H1 (cell line): ENCODE data around the gene MAPK9.

ENCODE experiments used
- ATF3 ChIP-seq: IDR thresholded peaks from 2 replicates; pipeline ENCODE4 v1.6.1; 2011; ENCODE audit warnings: low read depth, mild to moderate bottlenecking, low read length; ENCODE audit not compliant: insufficient read depth
- BRCA1 ChIP-seq: IDR thresholded peaks from 2 replicates; pipeline ENCODE4 v1.6.1; 2012; ENCODE audit warnings: low read depth, low read length, improper control_type of control experiment
- CBX5 ChIP-seq: fragments of 300-800, 300-1000 bp; sonication (generic); IDR thresholded peaks from 2 replicates; pipeline ENCODE4 v1.7.1; 2016; ENCODE audit warnings: antibody characterized with exemption, low read length, low read depth
- CTCF ChIP-seq, 3 experiments: IDR thresholded peaks; 1 replicate in 2 of 3; 2 replicates in 1 of 3; pipeline versions ENCODE4 v1.5.1 to v1.6.1; 2011; ENCODE audit warnings: low read length in 3 of 3, mild to moderate bottlenecking in 3 of 3, inconsistent platforms in 2 of 3, low read depth in 1 of 3, moderate library complexity in 1 of 3; ENCODE audit not compliant: insufficient read depth in 1 of 3; ENCODE audit errors: control extremely low read depth in 1 of 3
- YY1 ChIP-seq: IDR thresholded peaks from 2 replicates; pipeline ENCODE4 v1.6.1; 2011; ENCODE audit warnings: low read depth, mild to moderate bottlenecking, low read length

GRCh38 chr5:180333661-180334060, 41.8 kb upstream of the MAPK9 start:
- TF ChIP-seq ATF3 = no peak
- TF ChIP-seq CTCF (IDR thresholded peaks at IDR 0.05; ENCODE audit: control extremely low read depth in 1 of 3, insufficient read depth in 1 of 3, low read depth in 1 of 3, low read length in 3 of 3) = no peak
- TF ChIP-seq BRCA1 = no peak
- no peak for TF ChIP-seq YY1
- no peak for TF ChIP-seq CBX5
